GM23338 (cell line): ENCODE measurements around the gene DHX58.
A peak's percentile ranks its signal among the peaks of the same experiment; 100 is the strongest.

ENCODE experiments used
- CREB1 ChIP-seq: fragments of 250-450 bp; sonication (Bioruptor Pico); IDR thresholded peaks from 2 replicates; pipeline ENCODE4 v1.5.0; 2020; ENCODE audit warnings: low read depth, mild to moderate bottlenecking, moderate library complexity
- EZH2phosphoT487 ChIP-seq: fragments of 200-600 bp; sonication (generic); IDR thresholded peaks from one replicate; pipeline ENCODE4 v1.8.1; 2018; ENCODE audit warnings: antibody characterized with exemption; ENCODE audit not compliant: unreplicated experiment
- JUNB ChIP-seq: IDR thresholded peaks from one replicate; pipeline ENCODE4 v1.6.1; 2016; ENCODE audit warnings: antibody characterized with exemption; ENCODE audit not compliant: unreplicated experiment
- POLR2AphosphoS5 ChIP-seq: IDR thresholded peaks from 2 replicates; pipeline ENCODE4 v1.6.1; 2016; ENCODE audit warnings: antibody characterized with exemption, low read depth
- STAT1 ChIP-seq: IDR thresholded peaks from one replicate; pipeline ENCODE4 v1.6.1; 2016; ENCODE audit warnings: antibody characterized with exemption; ENCODE audit not compliant: unreplicated experiment
- TF ChIP-seq, protein P1 (sequence below), 2 experiments: fragments of 200-600 bp in 1 of 2; sonication (generic) in 1 of 2; conservative IDR thresholded peaks; 2 replicates each; pipeline versions ENCODE4 v1.5.1 to v1.6.1; 2016 to 2017; ENCODE audit warnings: antibody characterized with exemption in 2 of 2, low read depth in 2 of 2, mild to moderate bottlenecking in 2 of 2, moderate library complexity in 1 of 2
- TF ChIP-seq, protein P2 (sequence below): IDR thresholded peaks from one replicate; pipeline ENCODE4 v1.6.1; 2018; ENCODE audit warnings: antibody characterized with exemption; ENCODE audit not compliant: unreplicated experiment

DNA sequence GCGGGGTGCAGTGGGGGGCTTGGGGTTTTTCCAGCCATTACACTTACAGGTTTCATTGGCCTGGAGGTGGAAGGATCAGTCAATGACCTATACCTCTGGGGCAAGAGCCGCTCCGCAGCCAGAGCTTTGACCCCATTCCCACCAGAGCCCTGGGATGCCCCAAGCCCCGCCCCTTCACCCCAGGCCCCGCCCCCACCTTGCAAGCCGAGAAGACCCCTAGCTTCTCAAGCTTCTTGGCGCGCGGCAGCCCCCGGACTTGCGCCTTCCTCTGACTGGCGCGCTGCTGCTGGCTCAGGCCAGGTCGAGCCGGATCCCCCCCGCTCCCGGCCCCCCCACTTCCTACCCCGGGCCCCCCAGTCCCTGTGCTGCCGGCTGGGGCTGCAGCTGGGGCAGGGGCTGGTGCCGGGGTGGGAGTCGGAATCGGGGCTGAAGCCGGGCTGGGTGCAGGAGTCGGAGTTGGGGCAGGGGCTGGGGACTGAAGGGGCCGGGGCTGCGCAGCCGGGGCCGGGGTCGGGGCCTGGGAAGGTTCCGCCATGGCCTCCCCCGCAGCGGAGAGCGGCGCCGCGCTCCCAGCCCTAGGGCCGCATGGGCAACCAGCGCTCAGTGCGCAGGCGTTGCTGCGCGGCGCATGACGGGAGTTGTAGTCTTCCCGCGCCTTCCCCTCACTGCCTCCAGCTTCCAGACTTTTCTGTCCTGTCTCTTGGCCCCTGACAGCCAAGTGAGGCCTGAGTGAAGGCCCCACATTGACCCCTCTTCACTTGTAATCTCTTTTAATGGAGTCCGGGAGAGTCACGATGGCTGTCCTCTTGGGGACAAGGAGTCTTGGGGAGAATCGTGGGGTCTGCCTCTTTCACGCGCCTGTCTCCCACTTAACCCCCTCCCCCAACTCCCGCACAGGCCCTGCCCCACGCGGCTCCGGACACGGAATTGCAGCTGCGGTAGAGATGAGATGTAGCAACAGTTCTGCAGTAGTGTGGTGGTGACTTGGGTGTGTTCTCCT is 8.6 kb upstream of the DHX58 start, which contains the start of gene KAT2A:
- TF ChIP-seq, protein P1, sequence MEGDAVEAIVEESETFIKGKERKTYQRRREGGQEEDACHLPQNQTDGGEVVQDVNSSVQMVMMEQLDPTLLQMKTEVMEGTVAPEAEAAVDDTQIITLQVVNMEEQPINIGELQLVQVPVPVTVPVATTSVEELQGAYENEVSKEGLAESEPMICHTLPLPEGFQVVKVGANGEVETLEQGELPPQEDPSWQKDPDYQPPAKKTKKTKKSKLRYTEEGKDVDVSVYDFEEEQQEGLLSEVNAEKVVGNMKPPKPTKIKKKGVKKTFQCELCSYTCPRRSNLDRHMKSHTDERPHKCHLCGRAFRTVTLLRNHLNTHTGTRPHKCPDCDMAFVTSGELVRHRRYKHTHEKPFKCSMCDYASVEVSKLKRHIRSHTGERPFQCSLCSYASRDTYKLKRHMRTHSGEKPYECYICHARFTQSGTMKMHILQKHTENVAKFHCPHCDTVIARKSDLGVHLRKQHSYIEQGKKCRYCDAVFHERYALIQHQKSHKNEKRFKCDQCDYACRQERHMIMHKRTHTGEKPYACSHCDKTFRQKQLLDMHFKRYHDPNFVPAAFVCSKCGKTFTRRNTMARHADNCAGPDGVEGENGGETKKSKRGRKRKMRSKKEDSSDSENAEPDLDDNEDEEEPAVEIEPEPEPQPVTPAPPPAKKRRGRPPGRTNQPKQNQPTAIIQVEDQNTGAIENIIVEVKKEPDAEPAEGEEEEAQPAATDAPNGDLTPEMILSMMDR (conservative IDR thresholded peaks at IDR 0.05; ENCODE audit: low read depth in 2 of 2): no peak
- TF ChIP-seq, protein P2, sequence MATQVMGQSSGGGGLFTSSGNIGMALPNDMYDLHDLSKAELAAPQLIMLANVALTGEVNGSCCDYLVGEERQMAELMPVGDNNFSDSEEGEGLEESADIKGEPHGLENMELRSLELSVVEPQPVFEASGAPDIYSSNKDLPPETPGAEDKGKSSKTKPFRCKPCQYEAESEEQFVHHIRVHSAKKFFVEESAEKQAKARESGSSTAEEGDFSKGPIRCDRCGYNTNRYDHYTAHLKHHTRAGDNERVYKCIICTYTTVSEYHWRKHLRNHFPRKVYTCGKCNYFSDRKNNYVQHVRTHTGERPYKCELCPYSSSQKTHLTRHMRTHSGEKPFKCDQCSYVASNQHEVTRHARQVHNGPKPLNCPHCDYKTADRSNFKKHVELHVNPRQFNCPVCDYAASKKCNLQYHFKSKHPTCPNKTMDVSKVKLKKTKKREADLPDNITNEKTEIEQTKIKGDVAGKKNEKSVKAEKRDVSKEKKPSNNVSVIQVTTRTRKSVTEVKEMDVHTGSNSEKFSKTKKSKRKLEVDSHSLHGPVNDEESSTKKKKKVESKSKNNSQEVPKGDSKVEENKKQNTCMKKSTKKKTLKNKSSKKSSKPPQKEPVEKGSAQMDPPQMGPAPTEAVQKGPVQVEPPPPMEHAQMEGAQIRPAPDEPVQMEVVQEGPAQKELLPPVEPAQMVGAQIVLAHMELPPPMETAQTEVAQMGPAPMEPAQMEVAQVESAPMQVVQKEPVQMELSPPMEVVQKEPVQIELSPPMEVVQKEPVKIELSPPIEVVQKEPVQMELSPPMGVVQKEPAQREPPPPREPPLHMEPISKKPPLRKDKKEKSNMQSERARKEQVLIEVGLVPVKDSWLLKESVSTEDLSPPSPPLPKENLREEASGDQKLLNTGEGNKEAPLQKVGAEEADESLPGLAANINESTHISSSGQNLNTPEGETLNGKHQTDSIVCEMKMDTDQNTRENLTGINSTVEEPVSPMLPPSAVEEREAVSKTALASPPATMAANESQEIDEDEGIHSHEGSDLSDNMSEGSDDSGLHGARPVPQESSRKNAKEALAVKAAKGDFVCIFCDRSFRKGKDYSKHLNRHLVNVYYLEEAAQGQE: no peak
- TF ChIP-seq CREB1 (CRISPR knock-in tag): no peak
- TF ChIP-seq STAT1: no peak
- TF ChIP-seq POLR2AphosphoS5: peak; percentile 70
- no peak for TF ChIP-seq EZH2phosphoT487
- TF ChIP-seq JUNB: no peak
